Measurements from ENCODE around the gene RNF138. TPM values are rescaled to one million over a fixed set of nuclear protein-coding genes. Genes with fewer than 3 reads are reported as not detected.
"Not testable (repeated sequence)": the region's sequence is repeated elsewhere in the genome, so short reads cannot be mapped to it uniquely, and the experiment has no call there.

RNF138 gene
- total RNA-seq, 4 donors from 2014 or later, result 13.2 to 28.6 (median 15.4) TPM

GRCh38 chr18:32167980-32168730 lies 76.5 kb downstream of the RNF138 start:
- H3K36me3 ChIP-seq, result no peaks in the 10 kb centered on the region
- no peak for DNase-seq
- no peak for TF ChIP-seq CTCF (IDR thresholded peaks at IDR 0.05)
- no peak for TF ChIP-seq POLR2A (IDR thresholded peaks at IDR 0.05)
- WGBS, 2 donors, result 43 to 66% methylated on average over 3 of the region's 3 CpGs
- no peaks in the 10 kb centered on the region for H3K9me3 ChIP-seq
- no peaks in the 10 kb centered on the region for H3K4me1 ChIP-seq
- H3K27me3 ChIP-seq, result no peaks in the 10 kb centered on the region
- H3K4me3 ChIP-seq, result no peak overlapping the region
- H3K27ac ChIP-seq, result no peak overlapping the region
- intact Hi-C loops (cut with DNase I), result no loop called here

- DNase-seq, result no peak
- intact Hi-C loops (cut with DNase I), result no loop called here
- 75 to 77% methylated on average over 3 of the region's 3 CpGs for WGBS, 2 donors
These were observed 82.0 kb downstream of the RNF138 start for GRCh38 chr18:32173654-32174053.

GRCh38 chr18:32174719-32175118 lies 83.0 kb downstream of the RNF138 start:
- no peak overlapping the region for H3K4me3 ChIP-seq
- no peaks in the 10 kb centered on the region for H3K27me3 ChIP-seq
- H3K9me3 ChIP-seq, result no peaks in the 10 kb centered on the region
- intact Hi-C loops (cut with DNase I), result no loop called here
- TF ChIP-seq POLR2A (IDR thresholded peaks at IDR 0.05) (no peak), CTCF (IDR thresholded peaks at IDR 0.05) (no peak)
- no peaks in the 10 kb centered on the region for H3K36me3 ChIP-seq
- WGBS, 2 donors, result 60 to 81% methylated on average over 4 to 7 of the region's 7 CpGs
- DNase-seq, result no peak
- H3K27ac ChIP-seq, result no peak overlapping the region
- H3K4me1 ChIP-seq, result no peaks in the 10 kb centered on the region

More at GRCh38 chr18:32173654-32174053, 82.0 kb downstream of the RNF138 start:
- H3K9me3 ChIP-seq, result no peaks in the 10 kb centered on the region
- H3K4me1 ChIP-seq, result no peaks in the 10 kb centered on the region
- H3K36me3 ChIP-seq, result no peaks in the 10 kb centered on the region
- no peak overlapping the region for H3K4me3 ChIP-seq
- TF ChIP-seq CTCF (IDR thresholded peaks at IDR 0.05) (no peak), POLR2A (IDR thresholded peaks at IDR 0.05) (no peak)
- H3K27ac ChIP-seq, result no peak overlapping the region
- H3K27me3 ChIP-seq, result no peaks in the 10 kb centered on the region

GRCh38 chr18:32175265-32175664 lies 83.6 kb downstream of the RNF138 start:
- no peaks in the 10 kb centered on the region for H3K9me3 ChIP-seq
- no peaks in the 10 kb centered on the region for H3K27me3 ChIP-seq
- 83 to 86% methylated on average over 1 of the region's 1 CpG for WGBS, 2 donors
- H3K4me3 ChIP-seq, result no peak overlapping the region
- no peaks in the 10 kb centered on the region for H3K4me1 ChIP-seq
- no peaks in the 10 kb centered on the region for H3K36me3 ChIP-seq
- no peak overlapping the region for H3K27ac ChIP-seq
- DNase-seq, result no peak
- intact Hi-C loops (cut with DNase I), result no loop called here
- TF ChIP-seq CTCF (IDR thresholded peaks at IDR 0.05) (no peak), POLR2A (IDR thresholded peaks at IDR 0.05) (no peak)

GRCh38 chr18:32176745-32177144 lies 85.1 kb downstream of the RNF138 start:
- H3K4me1 ChIP-seq; DNase-seq; intact Hi-C loops (cut with DNase I); H3K9me3 ChIP-seq; H3K36me3 ChIP-seq; H3K4me3 ChIP-seq; H3K27me3 ChIP-seq; H3K27ac ChIP-seq: not testable (repeated sequence)
- WGBS, 2 donors, result 89 to 91% methylated on average over 1 of the region's 1 CpG
